HG03025 (cell line): ENCODE data around the gene LRRC27.

Experiments
- ATAC-seq: cut with Tn5 transposase; IDR thresholded peaks from one replicate; pipeline ENCODE4 v1.9.1; 2021; ENCODE audit warnings: mild to moderate bottlenecking, moderate library complexity; ENCODE audit not compliant: unreplicated experiment, low FRiP score

LRRC27 gene

GRCh38 chr10:132408823-132409666, 77.1 kb downstream of the LRRC27 start:
- no peak for ATAC-seq

- ATAC-seq: no peak
Observed at GRCh38 chr10:132409667-132410028, 77.7 kb downstream of the LRRC27 start.

GRCh38 chr10:132410056-132410778, 78.2 kb downstream of the LRRC27 start:
- ATAC-seq: no peak

GRCh38 chr10:132410779-132411532, 79.0 kb downstream of the LRRC27 start:
- ATAC-seq: no peak

GRCh38 chr10:132411561-132412253, 79.7 kb downstream of the LRRC27 start:
- ATAC-seq: no peak

GRCh38 chr10:132412316-132413192, 80.6 kb downstream of the LRRC27 start:
- ATAC-seq: no peak

GRCh38 chr10:132413226-132414205, 81.5 kb downstream of the LRRC27 start:
- ATAC-seq: no peak

DNA sequence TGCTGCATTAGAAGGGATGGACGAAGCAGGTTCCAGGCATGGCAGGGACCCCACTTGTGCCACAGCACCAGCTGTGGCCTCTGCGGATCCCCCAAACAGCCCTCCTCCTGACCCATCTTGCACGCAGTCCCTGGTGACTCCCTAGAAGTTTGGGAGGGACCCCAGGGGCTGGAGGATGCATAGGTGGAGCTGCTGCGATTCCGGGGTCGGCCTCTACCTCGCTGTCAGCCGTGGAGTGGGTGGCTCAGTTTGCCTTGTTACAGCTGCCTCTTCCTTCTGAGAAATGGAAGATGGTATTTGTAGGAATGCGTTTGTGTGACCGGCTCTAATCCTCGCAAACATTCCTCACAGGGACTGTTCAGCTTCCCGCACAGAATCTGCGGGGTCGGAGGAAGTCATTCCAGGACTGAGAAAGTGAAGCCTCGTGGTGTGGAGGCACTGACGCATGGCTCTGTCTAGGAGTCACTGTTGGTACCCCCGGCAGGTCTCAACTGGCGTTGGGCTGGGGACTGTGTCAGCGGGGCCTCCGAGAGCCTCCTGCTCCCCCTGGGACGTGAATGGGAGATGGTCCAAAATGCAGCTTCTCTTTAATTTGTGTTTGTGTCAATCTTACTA, 82.5 kb downstream of the LRRC27 start:
- ATAC-seq: no peak

- ATAC-seq: no peak
Observed at GRCh38 chr10:132415255-132415654, 83.3 kb downstream of the LRRC27 start.

DNA sequence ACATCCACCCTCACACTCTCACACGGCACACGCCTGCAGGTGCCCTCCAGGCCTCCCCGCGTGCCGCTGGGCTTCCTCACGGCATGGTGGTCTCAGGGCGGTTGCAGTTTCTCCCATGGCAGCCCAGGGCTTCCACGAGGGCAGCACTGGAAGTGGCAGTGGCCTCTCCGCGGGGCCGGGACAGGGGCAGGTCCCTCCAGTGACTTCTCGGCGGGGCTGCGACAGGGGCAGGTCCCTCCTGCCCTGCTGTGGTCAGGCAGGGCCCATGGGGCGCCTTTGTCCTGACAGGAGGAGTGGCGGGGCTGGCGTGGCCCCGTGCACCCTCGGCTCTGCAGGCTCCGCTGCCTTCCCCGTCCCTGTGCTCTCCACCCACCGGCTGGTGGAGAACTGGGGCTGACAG, 84.0 kb downstream of the LRRC27 start:
- no peak for ATAC-seq

- no peak for ATAC-seq
Observed at GRCh38 chr10:132416566-132417256, 84.7 kb downstream of the LRRC27 start.

DNA sequence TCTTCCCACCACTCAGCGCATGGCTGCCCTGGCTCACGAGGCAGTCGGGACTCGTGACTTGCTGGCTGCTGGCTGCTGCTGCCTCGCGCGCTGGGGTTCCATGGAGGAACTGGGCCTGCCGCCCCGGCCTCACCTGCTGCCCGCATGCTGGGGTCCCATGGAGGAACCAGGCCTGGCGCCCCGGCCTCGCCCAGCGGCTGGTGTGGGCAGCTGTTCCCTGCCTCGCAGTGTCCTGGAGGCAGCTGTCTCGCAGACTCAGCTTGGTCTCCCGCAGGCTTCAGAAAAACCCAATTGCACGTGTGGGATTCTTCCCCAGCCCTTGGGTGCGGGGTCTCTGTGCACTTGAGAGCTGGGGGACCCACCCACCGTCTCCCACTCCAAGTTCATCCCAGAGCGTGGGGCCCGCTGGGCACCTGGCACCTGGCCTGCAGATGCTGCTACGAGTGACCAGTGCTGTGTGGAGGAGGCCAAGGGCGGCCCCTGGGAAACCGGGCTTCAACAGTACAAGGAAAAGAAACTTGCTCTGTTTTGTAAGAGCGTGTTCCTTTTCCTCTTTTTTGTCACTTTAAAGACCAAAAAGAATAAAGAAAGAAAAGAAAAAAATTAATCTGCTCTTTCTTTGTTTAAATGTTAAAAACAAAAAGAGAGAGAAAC, 85.4 kb downstream of the LRRC27 start:
- no peak for ATAC-seq

- no peak for ATAC-seq
Observed at GRCh38 chr10:132417957-132418441, 86.0 kb downstream of the LRRC27 start.

- ATAC-seq: no peak
Observed at GRCh38 chr10:132418527-132419416, 86.8 kb downstream of the LRRC27 start.

- ATAC-seq: no peak
Observed at GRCh38 chr10:132419538-132420468, 87.8 kb downstream of the LRRC27 start.
